GM18507 (cell line): ENCODE data around the gene ACAP2.
"Not testable (repeated sequence)": the region's sequence is repeated elsewhere in the genome, so short reads cannot be mapped to it uniquely, and the experiment has no call there.

Experiments
- DNase-seq: peaks from one replicate; pipeline ENCODE4 v3.0.0; 2011; ENCODE audit warnings: low read depth; ENCODE audit not compliant: insufficient read length; ENCODE audit errors: extremely low spot score
- FAIRE-seq: peaks from 2 replicates; lab custom pipeline; 2011; peaks lifted over from hg19 to GRCh38; lab: Jason Lieb, UNC

The ACAP2 gene

DNA sequence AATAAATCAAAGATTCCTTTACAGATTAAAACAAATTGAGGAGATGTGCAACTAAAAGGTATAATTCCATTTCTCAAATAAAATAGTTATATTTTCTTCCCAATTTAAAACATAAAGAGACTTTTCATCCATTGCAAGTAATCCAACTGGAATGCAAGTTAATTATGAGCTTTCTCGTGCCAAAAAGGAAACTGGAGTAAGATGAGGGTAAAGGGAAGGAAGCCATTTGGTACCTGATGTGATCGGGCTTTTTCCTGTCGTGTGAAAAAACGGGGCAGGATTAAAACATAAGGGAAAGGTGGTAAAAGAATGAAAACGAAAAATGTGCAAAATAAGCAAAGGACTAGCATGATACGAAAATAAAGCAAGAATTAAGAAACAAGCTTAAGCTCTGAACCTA is 130.1 kb downstream of the ACAP2 start:
- DNase-seq (no peak), FAIRE-seq (no peak)

DNA sequence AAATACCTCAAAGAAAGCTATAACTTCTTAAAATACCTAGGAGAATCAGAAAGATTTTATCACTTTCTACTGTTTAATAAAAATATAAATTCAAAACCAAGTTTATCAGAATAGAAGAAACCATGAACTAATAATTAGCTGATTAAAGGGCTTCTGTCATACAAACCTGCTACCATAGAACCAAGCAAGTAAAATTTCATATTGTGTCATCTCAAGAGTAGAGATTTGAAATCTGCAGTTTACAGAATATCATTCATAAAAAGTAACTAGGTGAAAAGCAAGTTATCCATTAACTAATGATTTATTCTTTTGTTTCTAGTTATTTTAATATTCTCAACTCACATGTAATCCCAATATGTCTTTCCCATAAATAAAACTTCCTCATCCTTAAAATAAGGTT is 135.1 kb downstream of the ACAP2 start:
- DNase-seq (no peak), FAIRE-seq (peak; percentile 31)

GRCh38 chr3:195306369-195306768 is 136.5 kb downstream of the ACAP2 start:
- DNase-seq (no peak), FAIRE-seq (no peak)

- no peak for DNase-seq
- no peak for FAIRE-seq
Observed at GRCh38 chr3:195302431-195302830, 140.4 kb downstream of the ACAP2 start.

- DNase-seq, result no peak
- peak; percentile 73 for FAIRE-seq
Observed at GRCh38 chr3:195297446-195297845, 145.4 kb downstream of the ACAP2 start.

- no peak for FAIRE-seq
- DNase-seq, result no peak
Observed at GRCh38 chr3:195296662-195297061, 146.2 kb downstream of the ACAP2 start.

DNA sequence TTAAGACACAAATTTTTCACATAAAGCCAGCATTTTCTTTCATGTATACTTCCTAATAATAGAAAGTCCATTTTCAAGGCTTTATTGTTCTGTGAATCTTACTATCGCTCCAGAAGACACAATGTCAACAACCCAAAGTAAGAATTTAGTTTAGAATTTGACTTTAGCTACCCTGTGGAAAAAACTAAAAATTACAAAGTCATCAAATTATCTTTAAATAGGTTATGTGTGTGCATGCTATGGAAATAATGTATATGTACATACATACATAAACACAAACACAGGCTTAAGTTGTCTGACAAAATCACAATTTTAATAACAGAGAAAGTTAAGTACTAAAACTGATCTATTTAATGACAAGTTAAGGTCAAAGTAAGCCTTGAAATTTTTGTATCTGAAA is 151.7 kb downstream of the ACAP2 start:
- DNase-seq (no peak), FAIRE-seq (no peak)

GRCh38 chr3:195290643-195291042 is 152.2 kb downstream of the ACAP2 start:
- FAIRE-seq, DNase-seq: not testable (repeated sequence)

- DNase-seq, result no peak
- no peak for FAIRE-seq
Observed at GRCh38 chr3:195286115-195286872, 156.5 kb downstream of the ACAP2 start.

- DNase-seq, result no peak
- no peak for FAIRE-seq
Observed at GRCh38 chr3:195285372-195285771, 157.4 kb downstream of the ACAP2 start.

GRCh38 chr3:195284842-195285241 is 158.0 kb downstream of the ACAP2 start:
- no peak for DNase-seq
- FAIRE-seq, result no peak

GRCh38 chr3:195282961-195283360 is 159.9 kb downstream of the ACAP2 start:
- DNase-seq (no peak), FAIRE-seq (no peak)

GRCh38 chr3:195274259-195274966 is 168.4 kb downstream of the ACAP2 start:
- no peak for FAIRE-seq

DNA sequence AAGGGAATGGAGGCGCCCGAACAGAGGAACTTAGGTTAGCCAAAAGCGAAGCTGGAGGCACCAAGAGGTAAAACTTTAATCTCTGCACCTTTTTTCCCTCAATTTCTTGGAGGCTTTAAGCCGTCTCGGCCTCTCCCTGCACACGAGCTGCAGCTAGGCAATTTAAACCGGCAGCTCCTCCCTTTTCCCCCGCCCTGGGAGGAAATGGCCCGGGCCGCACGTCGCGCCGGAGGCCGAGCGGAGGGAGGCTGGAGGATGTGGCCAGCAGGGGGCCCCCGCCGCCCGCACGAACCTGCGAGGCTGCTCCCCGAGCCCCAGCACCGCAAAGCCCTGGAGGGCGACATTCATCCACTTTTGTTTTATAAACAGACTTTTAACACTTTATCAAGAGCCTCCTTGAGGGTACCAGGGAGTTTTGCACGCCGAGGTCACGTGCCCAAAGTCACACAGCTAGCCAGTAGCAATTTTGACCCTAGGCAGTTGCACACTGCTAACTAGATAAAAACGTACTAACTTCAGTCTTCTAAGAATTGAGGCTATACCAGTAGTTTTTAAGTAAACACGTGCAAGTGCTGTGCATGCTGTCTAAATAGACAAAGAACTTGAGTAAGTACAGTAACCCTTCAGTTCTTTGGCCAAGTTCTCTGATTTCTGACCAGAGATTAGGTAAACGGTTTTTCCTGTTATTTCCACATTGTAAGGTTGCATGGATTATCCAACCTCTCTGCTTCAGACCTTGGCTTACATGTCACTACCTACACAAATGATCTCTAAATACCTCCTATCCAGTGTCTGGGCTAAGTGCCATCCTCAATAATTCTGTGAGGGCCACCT is 171.2 kb downstream of the ACAP2 start:
- FAIRE-seq (peak; percentile 86), DNase-seq (peak; percentile 75)

More at GRCh38 chr3:195274259-195274966, 168.4 kb downstream of the ACAP2 start:
- no peak for DNase-seq

GRCh38 chr3:195270817-195271409 is 171.9 kb downstream of the ACAP2 start, which contains the start of gene XXYLT1:
Gene XXYLT1 (minus strand): TSS chr3:195271159. CDS start chr3:195271058, 101 bp downstream.
- FAIRE-seq (no peak), DNase-seq (peak; percentile 78)

DNA sequence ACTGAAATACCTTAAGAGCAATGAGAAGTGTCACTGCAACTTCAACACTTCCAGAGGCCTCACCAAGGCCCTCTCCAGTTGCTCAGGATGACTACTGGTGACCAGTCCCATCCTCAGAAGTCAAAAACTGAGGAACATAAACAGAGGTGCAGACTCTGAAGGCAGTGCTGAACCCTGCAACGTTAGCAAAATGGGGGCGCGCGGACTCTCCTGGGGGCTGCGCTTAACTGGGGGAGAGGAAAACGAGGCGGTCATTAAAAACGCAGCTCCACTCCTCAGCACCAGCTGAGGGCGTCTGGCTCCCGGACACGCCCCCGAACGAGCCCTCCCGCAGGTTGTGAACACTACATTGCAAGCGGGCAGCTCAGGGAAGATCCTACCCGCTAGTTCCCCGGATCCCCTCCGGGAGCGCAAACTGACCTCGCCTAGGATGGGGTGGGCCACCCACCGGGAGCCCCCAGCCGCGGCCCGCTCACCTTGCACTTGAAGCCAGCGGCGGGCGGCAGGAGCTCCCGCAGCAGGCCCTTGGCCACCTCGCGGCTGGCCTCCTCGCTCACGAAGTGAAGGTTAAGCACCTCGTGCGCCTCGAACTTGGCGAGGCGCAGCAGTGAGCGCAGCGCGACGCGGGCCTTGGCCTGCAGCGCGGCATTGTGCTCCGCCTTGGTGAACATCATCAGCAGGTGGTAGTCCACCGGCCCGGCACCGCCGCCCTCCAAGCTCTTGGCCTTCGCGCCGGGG is 172.6 kb downstream of the ACAP2 start:
- DNase-seq, result no peak
- no peak for FAIRE-seq

- DNase-seq, result no peak
- FAIRE-seq, result no peak
Observed at GRCh38 chr3:195269375-195270078, 173.3 kb downstream of the ACAP2 start.

DNA sequence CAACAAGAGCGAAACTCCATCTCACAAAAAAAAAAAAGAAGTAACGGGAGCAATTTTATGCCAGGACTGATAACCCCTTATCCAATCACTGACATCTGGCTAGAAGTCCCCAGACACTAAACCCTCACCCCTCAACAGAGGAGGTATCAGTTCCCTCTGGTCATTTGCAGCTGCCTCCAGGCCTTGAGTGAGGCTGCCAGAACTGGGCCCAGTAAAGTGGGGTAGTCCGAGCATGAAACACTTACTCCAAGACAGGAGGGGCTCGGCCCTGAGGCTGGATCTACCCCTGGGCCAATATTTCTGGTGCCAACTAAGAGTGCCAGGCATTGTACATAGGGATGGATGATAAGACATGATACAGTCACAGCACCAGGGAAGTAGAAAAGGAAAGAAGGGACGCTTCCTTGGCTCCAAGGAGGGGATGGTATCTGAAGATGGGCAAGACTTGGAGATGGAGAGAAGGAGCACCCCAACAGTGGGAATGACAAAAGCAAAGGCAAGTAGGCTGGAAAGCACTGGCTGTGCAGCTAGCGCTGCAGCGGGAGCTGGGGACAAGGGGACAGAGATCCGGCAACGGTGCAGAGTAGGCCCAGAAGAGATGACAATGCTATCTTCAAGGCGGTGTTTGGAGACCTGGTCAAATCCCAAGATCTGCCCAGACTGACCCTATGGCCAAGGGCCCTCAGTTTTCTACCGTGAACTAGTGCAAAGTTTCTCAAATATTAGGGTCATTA is 174.1 kb downstream of the ACAP2 start:
- no peak for FAIRE-seq
- no peak for DNase-seq
